Activated B cell treated with CpG ODN at 0.5 μM for 24 hours (primary cell): ENCODE measurements around the gene LST1. TPM values are rescaled to one million over a fixed set of nuclear protein-coding genes. Genes with fewer than 3 reads are reported as not detected.
"Not testable (repeated sequence)": the region's sequence is repeated elsewhere in the genome, so short reads cannot be mapped to it uniquely, and the experiment has no call there.

ENCODE experiments used
- ATAC-seq: fragments of 200-7000 bp; cut with Tn5 transposase; one replicate; pipeline ENCODE4 v1.10.0; 2021; ENCODE audit warnings: low read depth, mild to moderate bottlenecking, moderate library complexity
- CTCF ChIA-PET: fragments of 350-600 bp; sonication (Branson Sonifier 250); formaldehyde crosslinking; loops from one replicate; lab custom pipeline; 2021; ENCODE audit warnings: antibody characterized with exemption; lab: Charles Lee
- POLR2A ChIA-PET: fragments of 350-600 bp; sonication (Branson Sonifier 250); formaldehyde crosslinking; loops from one replicate; lab custom pipeline; 2021; ENCODE audit warnings: antibody characterized with exemption; lab: Charles Lee
- DNase-seq: peaks from one replicate; pipeline ENCODE4 v3.0.0; 2022
- H3K27ac Mint-ChIP-seq: one replicate; pipeline ENCODE4 v1.8.0; 2020; ENCODE audit warnings: mixed read lengths
- H3K27me3 Mint-ChIP-seq: one replicate; pipeline ENCODE4 v1.8.0; 2021; ENCODE audit warnings: mixed read lengths
- H3K36me3 Mint-ChIP-seq: one replicate; pipeline ENCODE4 v1.8.0; 2021; ENCODE audit warnings: low read depth, mixed read lengths
- H3K4me1 Mint-ChIP-seq: one replicate; pipeline ENCODE4 v1.8.0; 2021; ENCODE audit warnings: mixed read lengths
- H3K4me3 Mint-ChIP-seq: one replicate; pipeline ENCODE4 v1.8.0; 2020; ENCODE audit warnings: mild to moderate bottlenecking, mixed read lengths
- H3K9me3 Mint-ChIP-seq: one replicate; pipeline ENCODE4 v1.8.0; 2020; ENCODE audit warnings: mixed read lengths
- CTCF ChIP-seq: fragments of 200-600 bp; IDR thresholded peaks from one replicate; pipeline ENCODE4 v1.8.0; 2022; ENCODE audit warnings: antibody characterized with exemption, mild to moderate bottlenecking
- intact Hi-C: fragments of 100-400 bp; cut with micrococcal nuclease; formaldehyde crosslinking; loops from one replicate; pipeline ENCODE4 v1.15.1; 2024
- total RNA-seq: library from RNA; stranded (reverse); gene quantifications from 2 replicates; pipeline ENCODE4 v1.2.3, GENCODE V29; 2022

LST1 gene
- total RNA-seq, 1 donor from 2014 or later = 8.4 TPM

- intact Hi-C loops = no loop called here
- H3K27me3 Mint-ChIP-seq = no peaks in the 10 kb centered on the region
- H3K4me3 Mint-ChIP-seq = peak overlapping the region; percentile 72
- no peak for TF ChIP-seq CTCF
- ChIA-PET POLR2A (interaction anchor here (0.5 to 26.0 kb wide), 8 partner anchors 1 to 68 kb away, joined by 3 to 1155 read pairs (median 121); partner anchors contain the start of genes ATP6V1G2, LST1, LTA and LTB), CTCF (interaction anchor here (5.1 to 25.7 kb wide), 3 partner anchors 11 to 32 kb away, joined by 33 to 611 read pairs (median 577); partner anchors contain the start of genes ATP6V1G2, DDX39B, NCR3 and NFKBIL1)
- ATAC-seq = no peak
- DNase-seq = no peak
- peaks cover 20% of the 10 kb centered on the region for H3K36me3 Mint-ChIP-seq
- peak overlapping the region; percentile 94 for H3K27ac Mint-ChIP-seq
- H3K9me3 Mint-ChIP-seq = no peaks in the 10 kb centered on the region
- peaks cover 82% of the 10 kb centered on the region for H3K4me1 Mint-ChIP-seq
These were observed 586 bp upstream of the LST1 start for GRCh38 chr6:31585491-31585890.

- Mint-ChIP-seq H3K27me3 (no peaks in the 10 kb centered on the region), H3K4me1 (peaks cover 91% of the 10 kb centered on the region), H3K4me3 (peak overlapping the region; percentile 72), H3K36me3 (peaks cover 10% of the 10 kb centered on the region), H3K9me3 (no peaks in the 10 kb centered on the region), H3K27ac (peak overlapping the region; percentile 94)
- peak; percentile 38 for DNase-seq
- POLR2A ChIA-PET = interaction anchor here (0.5 to 26.0 kb wide), 11 partner anchors 0 to 972 kb away, joined by 3 to 1155 read pairs (median 5); partner anchors contain the start of genes ATP6V1G2, C6orf47, DDX39B and LST1
- intact Hi-C loops = loop anchor here (1.0 kb wide), 1 partner anchor 10 kb away; no protein-coding TSS in a partner anchor
- TF ChIP-seq CTCF = no peak
- CTCF ChIA-PET = interaction anchor here (1.2 to 25.7 kb wide), 4 partner anchors 10 to 33 kb away, joined by 8 to 611 read pairs (median 305); partner anchors contain the start of genes ATP6V1G2, DDX39B, NCR3 and NFKBIL1
- ATAC-seq = peak; percentile 62
These were observed 663 bp downstream of the LST1 start for GRCh38 chr6:31586599-31587281.

GRCh38 chr6:31587791-31588777 lies 2.0 kb downstream of the LST1 start:
- Mint-ChIP-seq H3K4me3 (peak overlapping the region; percentile 77), H3K27me3 (no peaks in the 10 kb centered on the region), H3K4me1 (peaks cover 94% of the 10 kb centered on the region), H3K36me3 (peaks cover 8% of the 10 kb centered on the region), H3K27ac (peak overlapping the region; percentile 94), H3K9me3 (no peaks in the 10 kb centered on the region)
- ChIA-PET CTCF (interaction anchor here (0.8 to 25.7 kb wide), 6 partner anchors 8 to 208 kb away, joined by 3 to 611 read pairs (median 7); partner anchors contain the start of genes ATP6V1G2, DDX39B, NCR3 and NFKBIL1), POLR2A (interaction anchor here (0.6 to 26.0 kb wide), 8 partner anchors 1 to 92 kb away, joined by 3 to 1155 read pairs (median 8); partner anchors contain the start of genes C6orf47, LST1, LTA and LTB)
- DNase-seq = no peak
- TF ChIP-seq CTCF = no peak
- intact Hi-C loops = no loop called here
- no peak for ATAC-seq

- Mint-ChIP-seq H3K4me3 (no peak overlapping the region), H3K9me3 (no peaks in the 10 kb centered on the region), H3K36me3 (peaks cover 8% of the 10 kb centered on the region), H3K27ac (peak overlapping the region; percentile 76), H3K27me3 (no peaks in the 10 kb centered on the region), H3K4me1 (peaks cover 94% of the 10 kb centered on the region)
- ChIA-PET CTCF (interaction anchor here (0.8 to 25.7 kb wide), 5 partner anchors 9 to 207 kb away, joined by 3 to 611 read pairs (median 4); partner anchors contain the start of genes ATP6V1G2, DDX39B, NFKBIL1 and TNF), POLR2A (interaction anchor here (25.3 to 26.0 kb wide), 2 partner anchors 2 to 12 kb away, joined by 1155 read pairs; partner anchors contain the start of genes LST1, LTA, LTB and NCR3)
- intact Hi-C loops = no loop called here
- TF ChIP-seq CTCF = no peak
- DNase-seq = no peak
- no peak for ATAC-seq
These were observed 3.0 kb downstream of the LST1 start for GRCh38 chr6:31588871-31589650.

GRCh38 chr6:31590691-31591090 lies 4.6 kb downstream of the LST1 start:
- ATAC-seq, DNase-seq, H3K36me3 Mint-ChIP-seq, H3K4me3 Mint-ChIP-seq, H3K9me3 Mint-ChIP-seq, H3K27me3 Mint-ChIP-seq, intact Hi-C loops: not testable (repeated sequence)
- Mint-ChIP-seq H3K27ac (peak overlapping the region; percentile 30), H3K4me1 (peaks cover 88% of the 10 kb centered on the region)
- CTCF ChIA-PET = interaction anchor here (0.8 to 25.7 kb wide), 2 partner anchors 8 to 37 kb away, joined by 3 to 611 read pairs; partner anchors contain the start of genes ATP6V1G2, DDX39B and NFKBIL1
- POLR2A ChIA-PET = interaction anchor here (26.0 kb wide), 1 partner anchor 14 kb away, joined by 1155 read pairs; the partner anchor contains the start of genes LST1, LTA, LTB and TNF
